Tibial nerve (tissue), 4 donors: Measurements from ENCODE around the gene SPACA4.

Experiments
- EP300 ChIP-seq, 2 donors: sonication (generic); formaldehyde crosslinking; IDR thresholded peaks; one replicate each; pipeline ENCODE4 v1.6.1; 2017; ENCODE audit warnings: antibody characterized with exemption in 2 of 2, mild to moderate bottlenecking in 1 of 2
- POLR2A ChIP-seq, 2 donors: fragments of 450-650 bp; IDR thresholded peaks; one replicate each; pipeline ENCODE4 v1.6.1; 2017; ENCODE audit warnings: antibody characterized with exemption in 2 of 2, mild to moderate bottlenecking in 2 of 2, moderate library complexity in 2 of 2
- TF ChIP-seq, protein P1 (sequence below), 5 experiments: fragments of 200-600 bp in 3 of 5; fragments of 450-650 bp in 2 of 5; sonication (generic) in 3 of 5; IDR thresholded peaks; one replicate each; pipeline ENCODE4 v1.5.1; 2016 to 2019; ENCODE audit warnings: antibody characterized with exemption in 5 of 5, mild to moderate bottlenecking in 3 of 5, moderate library complexity in 2 of 5

DNA sequence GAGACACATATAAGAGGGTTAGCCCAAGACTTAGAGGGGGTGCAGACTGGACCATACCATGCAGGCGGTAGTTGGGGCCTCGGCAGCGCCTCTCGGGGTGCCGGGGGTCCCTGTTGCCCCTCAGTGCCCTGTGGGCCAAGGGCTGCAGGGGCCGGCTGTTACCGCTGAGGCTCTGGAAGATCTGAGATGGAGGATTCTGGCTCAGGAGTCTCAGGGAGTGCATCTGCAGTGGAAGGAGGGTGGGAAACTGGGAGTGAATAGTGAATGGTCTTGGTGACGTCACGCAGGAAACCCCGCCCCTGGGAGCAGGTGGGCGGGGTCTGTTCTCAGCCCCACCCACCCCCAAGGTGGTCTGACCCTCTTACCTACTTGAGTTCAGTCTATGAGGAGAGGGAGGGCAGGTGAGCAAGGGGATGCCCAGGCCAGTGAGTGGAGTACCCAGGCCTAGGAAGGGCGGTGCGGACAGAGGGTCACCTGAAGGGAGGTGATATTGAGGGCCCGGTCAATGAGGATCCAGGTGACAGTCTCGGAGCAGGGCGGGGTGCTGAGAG, 32.4 kb downstream of the SPACA4 start:
- TF ChIP-seq POLR2A (IDR thresholded peaks at IDR 0.05) (no peak), EP300 (IDR thresholded peaks at IDR 0.05) (no peak)
- TF ChIP-seq, protein P1, sequence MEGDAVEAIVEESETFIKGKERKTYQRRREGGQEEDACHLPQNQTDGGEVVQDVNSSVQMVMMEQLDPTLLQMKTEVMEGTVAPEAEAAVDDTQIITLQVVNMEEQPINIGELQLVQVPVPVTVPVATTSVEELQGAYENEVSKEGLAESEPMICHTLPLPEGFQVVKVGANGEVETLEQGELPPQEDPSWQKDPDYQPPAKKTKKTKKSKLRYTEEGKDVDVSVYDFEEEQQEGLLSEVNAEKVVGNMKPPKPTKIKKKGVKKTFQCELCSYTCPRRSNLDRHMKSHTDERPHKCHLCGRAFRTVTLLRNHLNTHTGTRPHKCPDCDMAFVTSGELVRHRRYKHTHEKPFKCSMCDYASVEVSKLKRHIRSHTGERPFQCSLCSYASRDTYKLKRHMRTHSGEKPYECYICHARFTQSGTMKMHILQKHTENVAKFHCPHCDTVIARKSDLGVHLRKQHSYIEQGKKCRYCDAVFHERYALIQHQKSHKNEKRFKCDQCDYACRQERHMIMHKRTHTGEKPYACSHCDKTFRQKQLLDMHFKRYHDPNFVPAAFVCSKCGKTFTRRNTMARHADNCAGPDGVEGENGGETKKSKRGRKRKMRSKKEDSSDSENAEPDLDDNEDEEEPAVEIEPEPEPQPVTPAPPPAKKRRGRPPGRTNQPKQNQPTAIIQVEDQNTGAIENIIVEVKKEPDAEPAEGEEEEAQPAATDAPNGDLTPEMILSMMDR (IDR thresholded peaks at IDR 0.05): no peak
